Prostate gland (tissue), 2 donors: ENCODE data around the gene ARHGAP27. TPM values are rescaled to one million over a fixed set of nuclear protein-coding genes. Genes with fewer than 3 reads are reported as not detected.
A peak's percentile ranks its signal among the peaks of the same experiment; 100 is the strongest.

Source experiments
- DNase-seq: peaks from one replicate; pipeline ENCODE4 v3.0.0-alpha.2; 2019; ENCODE audit warnings: low spot score
- H3K27ac ChIP-seq, 2 donors: fragments of 200-600 bp; sonication (generic); 2 replicates each; pipeline ENCODE4 v1.5.1; 2017 to 2019
- H3K27me3 ChIP-seq: fragments of 200-600 bp; sonication (generic); replicated peaks from 2 replicates; pipeline ENCODE4 v1.5.1; 2019; ENCODE audit not compliant: insufficient read depth
- H3K36me3 ChIP-seq, 2 donors: fragments of 200-600 bp; sonication (generic); 1 replicate in 1 of 2; 2 replicates in 1 of 2; pipeline versions ENCODE4 v1.5.1 to v1.8.1; 2017 to 2019
- H3K4me1 ChIP-seq: fragments of 200-600 bp; sonication (generic); replicated peaks from 2 replicates; pipeline ENCODE4 v1.5.1; 2019
- H3K4me3 ChIP-seq, 2 donors: fragments of 200-600 bp; sonication (generic); 2 replicates each; pipeline ENCODE4 v1.5.1; 2017 to 2019
- H3K9me3 ChIP-seq: fragments of 200-600 bp; sonication (generic); 2 replicates; pipeline ENCODE4 v1.5.1; 2017
- POLR2A ChIP-seq: fragments of 450-650 bp; IDR thresholded peaks from one replicate; pipeline ENCODE4 v1.6.1; 2016; ENCODE audit warnings: antibody characterized with exemption, mild to moderate bottlenecking
- POLR2AphosphoS5 ChIP-seq: sonication (generic); formaldehyde crosslinking; IDR thresholded peaks from one replicate; pipeline ENCODE4 v1.6.1; 2017; ENCODE audit warnings: antibody characterized with exemption
- WGBS: methylation state at CpG from one replicate; pipeline ENCODE4 v1.1.5; 2018; 5-methylcytosine and 5-hydroxymethylcytosine counted together
- intact Hi-C: fragments of 100-400 bp; cut with DNase I; formaldehyde crosslinking; loops from one replicate; pipeline ENCODE4 v1.14.2; 2022
- total RNA-seq, 2 donors: library from RNA; depleted of rRNA; stranded (reverse); fragments of >200 nt; gene quantifications; one replicate each; pipeline ENCODE4 v1.1.0, GENCODE V29; 2016
- TF ChIP-seq, protein P1 (sequence below), 4 experiments: fragments of 200-600 bp in 2 of 4; fragments of 450-650 bp in 2 of 4; sonication (generic) in 2 of 4; IDR thresholded peaks; 1 replicate in 3 of 4; 2 replicates in 1 of 4; pipeline ENCODE4 v1.5.1; 2016 to 2019; ENCODE audit warnings: antibody characterized with exemption in 4 of 4, mild to moderate bottlenecking in 2 of 4, moderate library complexity in 2 of 4

ARHGAP27 gene
- total RNA-seq, 2 donors from 2014 or later = 37.9 to 39.9 TPM

DNA sequence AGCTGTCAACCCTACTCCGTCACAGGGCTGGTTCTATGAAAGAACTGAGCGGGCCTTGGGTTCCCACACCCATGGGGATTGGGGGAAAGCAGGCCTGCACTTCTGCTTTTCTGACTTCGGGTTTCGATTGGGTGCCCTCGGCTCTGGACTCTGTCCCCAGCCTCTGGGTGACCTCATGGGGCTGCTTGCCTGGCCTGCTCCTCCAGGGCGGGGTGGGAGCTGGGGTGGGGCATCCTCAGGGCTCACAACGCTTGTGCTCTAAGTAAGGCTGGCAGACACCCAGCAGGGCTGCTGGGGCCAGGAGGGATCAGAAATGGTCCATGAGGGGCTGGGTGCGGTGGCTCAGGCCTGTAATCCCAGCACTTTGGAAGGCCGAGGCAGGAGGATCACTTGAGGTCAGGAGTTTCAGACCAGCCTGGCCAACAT is 19.2 kb downstream of the ARHGAP27 start:
- intact Hi-C loops = no loop called here
- no peak overlapping the region for H3K4me3 ChIP-seq
- H3K9me3 ChIP-seq = no peaks in the 10 kb centered on the region
- TF ChIP-seq, protein P1, sequence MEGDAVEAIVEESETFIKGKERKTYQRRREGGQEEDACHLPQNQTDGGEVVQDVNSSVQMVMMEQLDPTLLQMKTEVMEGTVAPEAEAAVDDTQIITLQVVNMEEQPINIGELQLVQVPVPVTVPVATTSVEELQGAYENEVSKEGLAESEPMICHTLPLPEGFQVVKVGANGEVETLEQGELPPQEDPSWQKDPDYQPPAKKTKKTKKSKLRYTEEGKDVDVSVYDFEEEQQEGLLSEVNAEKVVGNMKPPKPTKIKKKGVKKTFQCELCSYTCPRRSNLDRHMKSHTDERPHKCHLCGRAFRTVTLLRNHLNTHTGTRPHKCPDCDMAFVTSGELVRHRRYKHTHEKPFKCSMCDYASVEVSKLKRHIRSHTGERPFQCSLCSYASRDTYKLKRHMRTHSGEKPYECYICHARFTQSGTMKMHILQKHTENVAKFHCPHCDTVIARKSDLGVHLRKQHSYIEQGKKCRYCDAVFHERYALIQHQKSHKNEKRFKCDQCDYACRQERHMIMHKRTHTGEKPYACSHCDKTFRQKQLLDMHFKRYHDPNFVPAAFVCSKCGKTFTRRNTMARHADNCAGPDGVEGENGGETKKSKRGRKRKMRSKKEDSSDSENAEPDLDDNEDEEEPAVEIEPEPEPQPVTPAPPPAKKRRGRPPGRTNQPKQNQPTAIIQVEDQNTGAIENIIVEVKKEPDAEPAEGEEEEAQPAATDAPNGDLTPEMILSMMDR (IDR thresholded peaks at IDR 0.05) = no peak
- TF ChIP-seq POLR2A = no peak
- TF ChIP-seq POLR2AphosphoS5 = no peak
- no peaks in the 10 kb centered on the region for H3K27me3 ChIP-seq
- H3K27ac ChIP-seq = no peak overlapping the region
- WGBS = 90% methylated on average over 8 of the region's 9 CpGs
- no peak for DNase-seq
- H3K4me1 ChIP-seq = peaks cover 7% of the 10 kb centered on the region
- no peaks in the 10 kb centered on the region for H3K36me3 ChIP-seq

- Histone ChIP-seq H3K27ac (no peak overlapping the region), H3K4me1 (peaks cover 7% of the 10 kb centered on the region), H3K9me3 (no peaks in the 10 kb centered on the region), H3K36me3 (no peaks in the 10 kb centered on the region), H3K27me3 (no peaks in the 10 kb centered on the region), H3K4me3 (no peak overlapping the region)
- TF ChIP-seq POLR2A (no peak), POLR2AphosphoS5 (no peak)
- TF ChIP-seq, protein P1 (IDR thresholded peaks at IDR 0.05) = no peak
- intact Hi-C loops = no loop called here
- WGBS = 89% methylated on average over 5 of the region's 5 CpGs
- no peak for DNase-seq
These were observed 21.1 kb downstream of the ARHGAP27 start for GRCh38 chr17:45411348-45412105.

GRCh38 chr17:45410144-45411091 is 22.3 kb downstream of the ARHGAP27 start:
- Histone ChIP-seq H3K4me1 (peaks cover 7% of the 10 kb centered on the region), H3K36me3 (no peaks in the 10 kb centered on the region), H3K27ac (peak overlapping the region in 1 of 2 donors; percentile 54), H3K27me3 (no peaks in the 10 kb centered on the region), H3K4me3 (peak overlapping the region; percentile 10 to 12), H3K9me3 (no peaks in the 10 kb centered on the region)
- TF ChIP-seq, protein P1 (IDR thresholded peaks at IDR 0.05) = no peak
- TF ChIP-seq POLR2A (no peak), POLR2AphosphoS5 (no peak)
- no peak for DNase-seq
- WGBS = 84% methylated on average over 24 of the region's 24 CpGs
- intact Hi-C loops = no loop called here

DNA sequence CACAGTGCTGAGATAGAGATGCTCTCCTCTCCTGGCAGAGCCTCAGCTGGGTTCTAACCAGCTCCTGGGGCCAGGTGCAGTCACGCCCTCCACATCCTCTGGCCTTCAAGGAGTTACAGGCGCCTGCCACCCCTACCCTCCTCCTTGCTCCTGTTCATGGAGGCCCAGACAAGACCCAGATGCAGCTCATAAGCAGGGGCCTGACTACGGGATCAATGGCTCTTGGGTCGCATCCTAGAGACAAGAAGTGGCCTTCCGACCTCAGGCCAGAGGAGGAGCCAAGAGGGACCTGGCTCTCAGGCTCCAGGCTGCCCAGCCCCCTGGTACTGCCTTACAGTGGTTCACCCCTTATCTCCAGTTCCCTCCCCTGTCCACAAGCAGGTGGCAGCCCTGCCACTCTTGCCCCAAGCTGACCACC is 23.0 kb downstream of the ARHGAP27 start:
- intact Hi-C loops = no loop called here
- Histone ChIP-seq H3K4me1 (peaks cover 7% of the 10 kb centered on the region), H3K27me3 (no peaks in the 10 kb centered on the region), H3K36me3 (no peaks in the 10 kb centered on the region), H3K27ac (peak overlapping the region in 1 of 2 donors; percentile 54), H3K4me3 (peak overlapping the region; percentile 10 to 12), H3K9me3 (no peaks in the 10 kb centered on the region)
- TF ChIP-seq, protein P1 (IDR thresholded peaks at IDR 0.05) = no peak
- TF ChIP-seq POLR2AphosphoS5 (no peak), POLR2A (no peak)
- DNase-seq = no peak
- WGBS = 84% methylated on average over 5 of the region's 5 CpGs
